Upper lobe of left lung (tissue), 6 donors: Measurements from ENCODE around the gene BPIFB4. TPM values are rescaled to one million over a fixed set of nuclear protein-coding genes. Genes with fewer than 3 reads are reported as not detected.

Experiments
- ATAC-seq, 2 donors: fragments of 200-7000 bp; cut with Tn5 transposase; one replicate each; pipeline ENCODE4 v1.9.1; 2022; ENCODE audit warnings: mild to moderate bottlenecking in 2 of 2, moderate library complexity in 2 of 2; ENCODE audit not compliant: low FRiP score in 2 of 2
- DNase-seq, 2 donors: peaks; one replicate each; pipeline ENCODE4 v3.0.0-alpha.2; 2019 to 2020
- H3K27ac ChIP-seq, 4 donors: fragments of 200-600 bp; sonication (generic); one replicate each; pipeline ENCODE4 v1.5.1; 2016 to 2019
- H3K27me3 ChIP-seq, 4 donors: fragments of 200-600 bp; sonication (generic); one replicate each; pipeline ENCODE4 v1.5.1; 2017 to 2019
- H3K36me3 ChIP-seq, 4 donors: fragments of 200-600 bp; sonication (generic); one replicate each; pipeline ENCODE4 v1.5.1; 2016 to 2019
- H3K4me1 ChIP-seq, 4 donors: fragments of 200-600 bp; sonication (generic); one replicate each; pipeline ENCODE4 v1.5.1; 2018 to 2019
- H3K4me3 ChIP-seq, 4 donors: fragments of 200-600 bp; sonication (generic); one replicate each; pipeline ENCODE4 v1.5.1; 2017 to 2019; ENCODE audit warnings: mild to moderate bottlenecking in 2 of 4, moderate library complexity in 1 of 4
- H3K9me3 ChIP-seq, 4 donors: fragments of 200-600 bp; sonication (generic); one replicate each; pipeline ENCODE4 v1.5.1; 2018 to 2019
- EP300 ChIP-seq, 4 donors: sonication (generic); formaldehyde crosslinking; IDR thresholded peaks; one replicate each; pipeline ENCODE4 v1.5.1; 2017; ENCODE audit warnings: antibody characterized with exemption in 4 of 4, control low read depth in 2 of 4
- POLR2A ChIP-seq, 4 donors: fragments of 450-650 bp; IDR thresholded peaks; one replicate each; pipeline ENCODE4 v1.5.1; 2016 to 2017; ENCODE audit warnings: antibody characterized with exemption in 4 of 4, mild to moderate bottlenecking in 2 of 4
- POLR2AphosphoS5 ChIP-seq, 2 donors: sonication (generic); formaldehyde crosslinking; IDR thresholded peaks; one replicate each; pipeline ENCODE4 v1.5.1; 2017; ENCODE audit warnings: antibody characterized with exemption in 2 of 2
- WGBS, 2 donors: methylation state at CpG; one replicate each; pipeline ENCODE4 v1.1.5; 2017 to 2018; 5-methylcytosine and 5-hydroxymethylcytosine counted together
- total RNA-seq, 6 donors: library from RNA; depleted of rRNA in 4 of 6; stranded (reverse); fragments of >200 nt in 4 of 6; gene quantifications; one replicate each; pipeline versions ENCODE4 v1.1.0 to v1.2.1, GENCODE V29; 2016 to 2021
- TF ChIP-seq, protein P1 (sequence below), 6 experiments: fragments of 450-650 bp in 4 of 6; fragments of 200-600 bp in 2 of 6; sonication (generic) in 2 of 6; IDR thresholded peaks; one replicate each; pipeline ENCODE4 v1.5.1; 2016 to 2019; ENCODE audit warnings: antibody characterized with exemption in 6 of 6
- donor health status: DM: no; HTN: no; CAD: no; lungs with moderate emphysema.
- donor health status: DM: no; HTN: yes; CAD: no; lungs with severe emphysema.

The BPIFB4 gene
- total RNA-seq, 6 donors from 2014 or later: not detected

DNA sequence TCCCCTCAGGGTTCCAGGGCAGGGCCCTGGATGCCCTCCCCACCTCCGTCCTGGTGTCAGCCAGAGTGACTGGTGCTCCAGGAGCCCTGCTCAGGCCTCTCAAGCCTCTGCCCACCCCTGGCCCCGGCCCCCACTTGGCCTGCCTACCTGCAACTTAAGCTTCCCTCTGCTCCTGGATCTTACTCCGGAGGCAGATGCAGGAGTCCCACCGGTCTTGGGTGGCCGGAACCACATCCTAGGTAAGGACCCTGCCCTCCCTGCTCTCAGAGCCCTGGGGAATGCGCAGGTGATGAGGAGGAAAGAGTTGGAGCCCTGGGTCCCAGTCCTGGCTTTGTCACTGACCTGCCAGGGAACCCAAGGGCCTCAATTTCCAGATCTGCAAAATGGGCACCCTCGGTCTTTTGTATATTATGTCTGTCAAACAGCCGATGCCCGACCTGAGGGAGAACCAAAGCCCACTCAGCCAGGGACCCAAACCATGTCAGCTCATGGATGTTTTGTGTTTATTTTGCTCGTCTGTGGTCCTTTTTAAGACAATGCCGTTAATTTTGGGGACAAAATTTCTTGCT is 54.0 kb downstream of the BPIFB4 start:
- 90 to 92% methylated on average over 9 of the region's 11 CpGs for WGBS, 2 donors
- peaks cover 0 to 5% (median 0%) of the 10 kb centered on the region in 4 donors for H3K27me3 ChIP-seq
- no peak overlapping the region for H3K27ac ChIP-seq
- H3K4me1 ChIP-seq: peaks cover 0 to 6% (median 0%) of the 10 kb centered on the region in 4 donors
- H3K36me3 ChIP-seq: no peaks in the 10 kb centered on the region
- DNase-seq (peak in 1 of 2 donors; percentile 58), ATAC-seq (no peak)
- no peak for TF ChIP-seq POLR2A (IDR thresholded peaks at IDR 0.05)
- TF ChIP-seq, protein P1, sequence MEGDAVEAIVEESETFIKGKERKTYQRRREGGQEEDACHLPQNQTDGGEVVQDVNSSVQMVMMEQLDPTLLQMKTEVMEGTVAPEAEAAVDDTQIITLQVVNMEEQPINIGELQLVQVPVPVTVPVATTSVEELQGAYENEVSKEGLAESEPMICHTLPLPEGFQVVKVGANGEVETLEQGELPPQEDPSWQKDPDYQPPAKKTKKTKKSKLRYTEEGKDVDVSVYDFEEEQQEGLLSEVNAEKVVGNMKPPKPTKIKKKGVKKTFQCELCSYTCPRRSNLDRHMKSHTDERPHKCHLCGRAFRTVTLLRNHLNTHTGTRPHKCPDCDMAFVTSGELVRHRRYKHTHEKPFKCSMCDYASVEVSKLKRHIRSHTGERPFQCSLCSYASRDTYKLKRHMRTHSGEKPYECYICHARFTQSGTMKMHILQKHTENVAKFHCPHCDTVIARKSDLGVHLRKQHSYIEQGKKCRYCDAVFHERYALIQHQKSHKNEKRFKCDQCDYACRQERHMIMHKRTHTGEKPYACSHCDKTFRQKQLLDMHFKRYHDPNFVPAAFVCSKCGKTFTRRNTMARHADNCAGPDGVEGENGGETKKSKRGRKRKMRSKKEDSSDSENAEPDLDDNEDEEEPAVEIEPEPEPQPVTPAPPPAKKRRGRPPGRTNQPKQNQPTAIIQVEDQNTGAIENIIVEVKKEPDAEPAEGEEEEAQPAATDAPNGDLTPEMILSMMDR (IDR thresholded peaks at IDR 0.05): no peak
- no peak for TF ChIP-seq EP300 (IDR thresholded peaks at IDR 0.05)
- no peak for TF ChIP-seq POLR2AphosphoS5 (IDR thresholded peaks at IDR 0.05)
- H3K4me3 ChIP-seq: no peak overlapping the region
- H3K9me3 ChIP-seq: no peaks in the 10 kb centered on the region

DNA sequence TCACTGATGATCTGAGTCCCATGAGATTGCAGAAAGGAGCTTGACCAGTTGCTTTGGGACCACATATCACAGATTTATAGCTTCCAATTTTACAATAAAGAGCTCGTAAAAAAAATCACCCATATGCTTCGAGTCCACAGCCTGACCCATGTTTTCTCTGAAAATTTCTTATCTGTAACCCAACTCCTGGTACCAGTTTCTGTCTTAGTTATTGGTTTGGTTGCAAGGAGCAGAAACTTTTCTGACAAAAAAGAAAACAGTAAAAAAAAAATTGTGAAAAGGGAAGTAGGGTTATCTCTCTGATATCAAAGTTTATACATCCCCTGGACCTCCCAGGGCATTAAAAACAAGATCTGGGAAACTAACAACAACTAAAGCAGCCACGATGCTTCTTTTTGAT is 57.8 kb downstream of the BPIFB4 start:
- Histone ChIP-seq H3K36me3 (no peaks in the 10 kb centered on the region), H3K27ac (no peak overlapping the region), H3K4me1 (peaks cover 0 to 4% (median 0%) of the 10 kb centered on the region in 4 donors), H3K27me3 (no peaks in the 10 kb centered on the region), H3K4me3 (no peak overlapping the region), H3K9me3 (no peaks in the 10 kb centered on the region)
- DNase-seq (no peak), ATAC-seq (no peak)
- TF ChIP-seq POLR2A (IDR thresholded peaks at IDR 0.05): no peak
- no peak for TF ChIP-seq EP300 (IDR thresholded peaks at IDR 0.05)
- WGBS, 2 donors: 82 to 86% methylated on average over 3 of the region's 3 CpGs

GRCh38 chr20:33139467-33139866 is 60.0 kb downstream of the BPIFB4 start:
- H3K4me3 ChIP-seq: no peak overlapping the region
- H3K27me3 ChIP-seq: no peaks in the 10 kb centered on the region
- no peak for TF ChIP-seq POLR2A (IDR thresholded peaks at IDR 0.05)
- no peak for TF ChIP-seq POLR2AphosphoS5 (IDR thresholded peaks at IDR 0.05)
- TF ChIP-seq, protein P1 (IDR thresholded peaks at IDR 0.05): no peak
- no peak for TF ChIP-seq EP300 (IDR thresholded peaks at IDR 0.05)
- DNase-seq: no peak
- peak in 1 of 2 donors; percentile 16 for ATAC-seq
- no peaks in the 10 kb centered on the region for H3K4me1 ChIP-seq
- peaks cover 0 to 5% (median 0%) of the 10 kb centered on the region in 4 donors for H3K9me3 ChIP-seq
- no peaks in the 10 kb centered on the region for H3K36me3 ChIP-seq
- H3K27ac ChIP-seq: no peak overlapping the region

DNA sequence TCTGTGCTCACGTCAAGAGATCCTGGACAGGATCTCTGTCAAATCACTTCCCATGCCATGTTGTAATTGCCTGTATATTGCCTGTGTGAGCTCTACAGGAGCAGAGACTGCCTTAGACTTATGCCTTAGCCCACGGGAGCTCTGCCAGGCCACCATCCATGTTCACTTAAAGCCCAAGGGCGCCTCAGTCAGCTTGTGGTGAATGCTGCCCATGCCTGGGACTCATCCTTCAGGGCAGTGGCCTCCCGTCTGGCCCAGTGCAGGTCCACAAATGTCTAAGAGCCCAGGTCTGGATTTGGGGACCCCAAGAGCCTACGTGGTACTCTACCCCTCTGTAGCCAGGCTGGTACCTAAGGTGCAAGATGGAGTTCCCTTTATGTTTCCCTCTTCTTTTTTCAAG is 66.1 kb downstream of the BPIFB4 start:
- H3K9me3 ChIP-seq: peaks cover 0 to 5% (median 0%) of the 10 kb centered on the region in 4 donors
- TF ChIP-seq POLR2A (IDR thresholded peaks at IDR 0.05) (no peak), EP300 (IDR thresholded peaks at IDR 0.05) (no peak), POLR2AphosphoS5 (IDR thresholded peaks at IDR 0.05) (no peak)
- TF ChIP-seq, protein P1 (IDR thresholded peaks at IDR 0.05): no peak
- no peaks in the 10 kb centered on the region for H3K36me3 ChIP-seq
- no peak overlapping the region for H3K27ac ChIP-seq
- H3K4me3 ChIP-seq: no peak overlapping the region
- DNase-seq (no peak), ATAC-seq (no peak)
- no peaks in the 10 kb centered on the region for H3K27me3 ChIP-seq
- WGBS, 2 donors: 80 to 90% methylated on average over 4 to 5 of the region's 5 CpGs
- no peaks in the 10 kb centered on the region for H3K4me1 ChIP-seq

DNA sequence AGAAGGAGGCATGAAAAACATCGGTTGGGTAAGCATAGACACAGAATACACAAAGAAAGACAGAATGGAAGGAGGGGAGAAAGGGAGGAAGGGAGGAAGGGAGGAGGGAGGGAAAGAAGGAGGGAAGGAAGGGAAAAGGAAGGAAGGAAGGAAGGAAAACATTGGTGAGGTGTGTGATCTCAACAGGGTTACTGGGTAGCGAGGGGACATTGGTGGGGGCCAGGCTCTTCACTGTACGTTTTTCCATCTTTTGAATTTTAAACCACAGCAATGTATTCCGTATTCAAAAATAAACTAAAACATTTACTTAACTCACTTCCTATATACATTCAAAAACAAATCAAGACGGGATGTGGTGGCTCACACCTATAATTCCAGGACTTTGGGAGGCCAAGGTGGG is 67.9 kb downstream of the BPIFB4 start:
- DNase-seq (no peak), ATAC-seq (no peak)
- peaks cover 0 to 5% (median 0%) of the 10 kb centered on the region in 4 donors for H3K9me3 ChIP-seq
- H3K36me3 ChIP-seq: no peaks in the 10 kb centered on the region
- no peak overlapping the region for H3K27ac ChIP-seq
- H3K4me3 ChIP-seq: no peak overlapping the region
- WGBS, 2 donors: 81 to 86% methylated on average over 5 of the region's 5 CpGs
- no peaks in the 10 kb centered on the region for H3K27me3 ChIP-seq
- TF ChIP-seq POLR2AphosphoS5 (IDR thresholded peaks at IDR 0.05) (no peak), POLR2A (IDR thresholded peaks at IDR 0.05) (no peak), EP300 (IDR thresholded peaks at IDR 0.05) (no peak)
- TF ChIP-seq, protein P1 (IDR thresholded peaks at IDR 0.05): no peak
- H3K4me1 ChIP-seq: no peaks in the 10 kb centered on the region
